OCI-LY7 (cell line): Measurements from ENCODE around the gene ITGA8.

Experiments used
- CTCF ChIP-seq: fragments of 200-600 bp; sonication (generic); conservative IDR thresholded peaks from 2 replicates; pipeline ENCODE4 v1.5.1; 2014; ENCODE audit warnings: mild to moderate bottlenecking, antibody characterized with exemption, low read length, moderate library complexity, mixed read lengths
- EZH2phosphoT487 ChIP-seq: fragments of 200-600 bp; sonication (generic); IDR thresholded peaks from 2 replicates; pipeline ENCODE4 v1.6.1; 2018; ENCODE audit warnings: low read depth, borderline replicate concordance, mild to moderate bottlenecking, mixed run types, antibody characterized with exemption, low read length, moderate library complexity, mixed read lengths

GRCh38 chr10:15504101-15504840 is 215.5 kb downstream of the ITGA8 start:
- TF ChIP-seq CTCF = no peak
- TF ChIP-seq EZH2phosphoT487 = no peak
